ENCODE data around the gene ARHGEF19. TPM values are rescaled to one million over a fixed set of nuclear protein-coding genes. Genes with fewer than 3 reads are reported as not detected.

ARHGEF19 gene
- total and polyA plus RNA-seq, 8 donors, result 5.0 to 17.1 (median 9.7) TPM

DNA sequence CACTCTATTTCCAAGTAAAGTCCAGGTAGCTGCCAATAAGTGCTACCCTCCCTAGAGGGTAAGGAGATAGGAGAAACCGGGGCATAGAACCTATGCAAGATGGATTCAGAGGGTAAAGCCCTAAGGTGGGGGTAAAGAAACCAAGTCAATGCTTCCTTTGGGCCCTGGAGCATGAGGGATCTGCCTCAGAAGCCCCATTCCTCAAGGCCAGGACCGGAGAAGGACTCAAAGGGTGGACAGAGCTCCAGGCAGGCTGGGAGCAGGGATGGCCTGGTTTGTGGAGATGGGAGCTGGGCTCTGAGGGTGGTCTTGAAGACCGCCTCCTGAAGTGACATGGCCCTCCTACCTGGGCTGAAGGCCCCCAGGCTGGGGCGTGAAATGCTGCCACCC, 60.5 kb downstream of the ARHGEF19 start:
- intact Hi-C loops (cut with DNase I), result no loop called here
- 84% methylated on average over 4 of the region's 4 CpGs for WGBS, 2 donors
- no peaks in the 10 kb centered on the region for H3K9me3 ChIP-seq
- TF ChIP-seq, protein P1, sequence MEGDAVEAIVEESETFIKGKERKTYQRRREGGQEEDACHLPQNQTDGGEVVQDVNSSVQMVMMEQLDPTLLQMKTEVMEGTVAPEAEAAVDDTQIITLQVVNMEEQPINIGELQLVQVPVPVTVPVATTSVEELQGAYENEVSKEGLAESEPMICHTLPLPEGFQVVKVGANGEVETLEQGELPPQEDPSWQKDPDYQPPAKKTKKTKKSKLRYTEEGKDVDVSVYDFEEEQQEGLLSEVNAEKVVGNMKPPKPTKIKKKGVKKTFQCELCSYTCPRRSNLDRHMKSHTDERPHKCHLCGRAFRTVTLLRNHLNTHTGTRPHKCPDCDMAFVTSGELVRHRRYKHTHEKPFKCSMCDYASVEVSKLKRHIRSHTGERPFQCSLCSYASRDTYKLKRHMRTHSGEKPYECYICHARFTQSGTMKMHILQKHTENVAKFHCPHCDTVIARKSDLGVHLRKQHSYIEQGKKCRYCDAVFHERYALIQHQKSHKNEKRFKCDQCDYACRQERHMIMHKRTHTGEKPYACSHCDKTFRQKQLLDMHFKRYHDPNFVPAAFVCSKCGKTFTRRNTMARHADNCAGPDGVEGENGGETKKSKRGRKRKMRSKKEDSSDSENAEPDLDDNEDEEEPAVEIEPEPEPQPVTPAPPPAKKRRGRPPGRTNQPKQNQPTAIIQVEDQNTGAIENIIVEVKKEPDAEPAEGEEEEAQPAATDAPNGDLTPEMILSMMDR (IDR thresholded peaks at IDR 0.05), result no peak
- H3K36me3 ChIP-seq, result peaks cover 0 to 18% (median 9%) of the 10 kb centered on the region in 3 donors
- peaks cover 0 to 11% (median 0%) of the 10 kb centered on the region in 3 donors for H3K4me1 ChIP-seq
- no peaks in the 10 kb centered on the region for H3K27me3 ChIP-seq
- FAIRE-seq, result no peak
- DNase-seq, result no peak
- H3K27ac ChIP-seq, result peak overlapping the region in 2 of 4 donors; percentile 53 to 93
- ATAC-seq, result no peak
- peak overlapping the region in 1 of 4 donors; percentile 93 for H3K4me3 ChIP-seq

DNA sequence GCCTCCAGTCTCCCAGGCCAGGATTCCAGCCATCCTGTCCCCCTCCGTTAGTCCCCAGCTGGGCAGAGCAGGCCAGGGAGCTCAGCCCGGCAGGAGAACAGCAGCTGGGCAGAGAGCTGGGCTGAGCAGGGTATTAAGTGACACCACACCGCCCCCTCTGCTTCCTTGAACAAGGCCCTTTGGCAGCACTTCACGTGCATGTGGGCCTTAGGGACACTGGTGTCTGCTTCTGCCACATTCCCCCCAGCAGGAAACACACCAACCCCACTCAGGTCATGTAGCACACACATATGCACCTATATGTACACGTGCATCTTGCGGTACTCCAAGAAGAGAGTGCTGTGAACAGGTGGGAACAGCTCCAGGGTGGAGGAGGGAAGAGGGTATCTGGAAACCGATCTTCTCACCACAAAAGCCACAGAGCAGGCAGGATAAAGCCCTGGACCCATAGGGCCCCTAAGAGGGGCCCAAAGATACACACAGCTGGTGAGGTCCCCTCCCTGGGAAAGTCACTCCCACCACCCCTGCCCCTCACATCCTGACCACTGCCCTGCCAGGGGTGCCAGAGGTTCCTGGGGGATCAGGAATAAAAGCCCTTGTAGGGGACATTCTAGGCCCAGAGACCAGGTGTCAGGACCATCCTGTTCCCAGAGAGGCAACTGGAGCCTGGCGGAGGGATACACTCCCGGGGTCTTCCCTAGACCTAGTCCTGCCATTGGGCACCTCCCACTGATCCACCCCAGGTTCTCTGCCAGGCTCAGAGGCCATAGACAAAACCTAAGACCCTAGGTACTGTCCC, 61.1 kb downstream of the ARHGEF19 start:
- ATAC-seq (no peak), DNase-seq (no peak), FAIRE-seq (no peak)
- TF ChIP-seq, protein P1 (IDR thresholded peaks at IDR 0.05), result no peak
- H3K4me3 ChIP-seq, result no peak overlapping the region
- H3K9me3 ChIP-seq, result no peaks in the 10 kb centered on the region
- WGBS, 2 donors, result 67 to 71% methylated on average over 9 of the region's 9 CpGs
- intact Hi-C loops (cut with DNase I), result no loop called here
- H3K27ac ChIP-seq, result peak overlapping the region in 2 of 4 donors; percentile 53 to 93
- H3K4me1 ChIP-seq, result peaks cover 0 to 17% (median 0%) of the 10 kb centered on the region in 3 donors
- H3K27me3 ChIP-seq, result no peaks in the 10 kb centered on the region
- H3K36me3 ChIP-seq, result peaks cover 0 to 18% (median 9%) of the 10 kb centered on the region in 3 donors

DNA sequence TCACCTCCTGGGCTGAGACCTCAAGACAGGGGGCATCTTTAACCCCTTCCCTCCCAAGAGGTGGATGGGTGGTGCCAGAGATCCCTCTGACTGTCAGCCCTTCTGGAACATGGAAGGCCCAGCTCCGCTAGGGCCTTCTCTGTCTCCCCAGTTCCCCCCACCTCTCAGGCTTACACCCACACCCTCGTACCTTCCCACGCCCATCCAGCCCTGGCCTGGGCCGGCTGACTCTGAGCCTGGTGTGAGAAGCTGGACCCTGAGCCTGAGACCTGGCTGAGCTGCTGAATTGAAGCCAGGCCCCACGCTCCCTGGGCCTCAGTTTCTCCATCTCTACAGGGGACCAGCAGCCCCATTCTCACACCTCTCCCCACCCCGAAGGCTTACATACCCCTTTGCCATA, 61.9 kb downstream of the ARHGEF19 start:
- Histone ChIP-seq H3K9me3 (no peaks in the 10 kb centered on the region), H3K36me3 (peaks cover 0 to 18% (median 9%) of the 10 kb centered on the region in 3 donors), H3K4me3 (no peak overlapping the region), H3K27me3 (no peaks in the 10 kb centered on the region), H3K4me1 (peaks cover 0 to 23% (median 2%) of the 10 kb centered on the region in 3 donors), H3K27ac (no peak overlapping the region)
- intact Hi-C loops (cut with DNase I), result no loop called here
- TF ChIP-seq, protein P1 (IDR thresholded peaks at IDR 0.05), result no peak
- no peak for FAIRE-seq
- ATAC-seq, result no peak
- no peak for DNase-seq
- WGBS, 2 donors, result 79 to 85% methylated on average over 6 of the region's 6 CpGs

DNA sequence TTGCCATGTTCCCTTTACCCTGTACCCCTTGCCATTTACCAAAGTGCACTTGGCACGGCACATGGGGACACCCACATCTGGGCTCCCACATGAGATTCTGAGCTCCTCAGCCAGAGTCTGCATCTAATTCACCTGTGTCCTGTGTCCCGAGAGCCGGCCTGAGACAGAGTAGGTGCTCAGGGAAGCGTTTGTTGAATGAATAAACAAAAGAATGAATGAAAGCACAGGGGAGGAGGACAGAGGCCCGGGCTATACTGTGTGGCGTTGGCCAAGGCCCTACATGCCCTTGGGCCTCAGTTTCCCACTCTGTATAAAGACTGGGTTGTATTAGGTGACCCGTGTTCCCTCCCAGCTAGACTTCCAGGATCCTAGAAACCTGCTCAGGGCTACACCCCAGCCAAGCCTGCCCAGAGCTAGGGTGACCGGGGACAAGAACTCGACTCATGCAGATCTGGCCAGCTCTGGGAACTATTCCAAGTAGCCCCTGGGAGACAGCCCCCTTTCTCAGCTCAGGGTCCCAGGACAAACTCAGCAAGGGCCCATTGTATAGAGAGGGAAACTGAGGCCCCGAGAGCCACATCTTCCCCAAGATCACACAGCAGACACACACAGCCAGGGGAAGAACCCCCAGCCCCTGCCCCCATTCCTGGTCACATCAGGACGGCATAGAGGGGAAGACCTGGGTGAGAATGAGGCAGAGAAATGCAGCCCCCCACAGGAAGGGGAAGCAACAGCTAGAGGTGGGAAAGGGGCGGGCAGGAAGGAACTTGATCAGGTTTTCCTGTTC, 62.6 kb downstream of the ARHGEF19 start:
- 84 to 87% methylated on average over 12 of the region's 12 CpGs for WGBS, 2 donors

More for the DNA sequence above, 62.6 kb downstream of the ARHGEF19 start:
- Histone ChIP-seq H3K4me1 (peaks cover 0 to 29% (median 4%) of the 10 kb centered on the region in 3 donors), H3K9me3 (no peaks in the 10 kb centered on the region), H3K27ac (no peak overlapping the region), H3K4me3 (no peak overlapping the region), H3K36me3 (peaks cover 0 to 18% (median 9%) of the 10 kb centered on the region in 3 donors), H3K27me3 (no peaks in the 10 kb centered on the region)
- TF ChIP-seq, protein P1 (IDR thresholded peaks at IDR 0.05), result no peak
- FAIRE-seq, result no peak
- no peak for ATAC-seq
- DNase-seq, result no peak
- intact Hi-C loops (cut with DNase I), result no loop called here
